Ovary (tissue), 9 donors: ENCODE measurements around the gene SKP1. TPM values are rescaled to one million over a fixed set of nuclear protein-coding genes. Genes with fewer than 3 reads are reported as not detected.
A peak's percentile ranks its signal among the peaks of the same experiment; 100 is the strongest.

Experiments
- DNase-seq, 5 donors: peaks; one replicate each; pipeline ENCODE4 v3.0.0-alpha.2; 2019 to 2020
- H3K27ac ChIP-seq, 2 donors: fragments of 200-600 bp; one replicate each; pipeline versions ENCODE4 v1.5.1 to v1.8.0; 2019 to 2022
- H3K27me3 ChIP-seq: fragments of 200-600 bp; one replicate; pipeline ENCODE4 v1.8.0; 2022
- H3K36me3 ChIP-seq: fragments of 200-600 bp; sonication (generic); one replicate; pipeline ENCODE4 v1.5.1; 2019
- H3K4me1 ChIP-seq: one replicate; pipeline ENCODE4 v1.8.1; 2013; ENCODE audit warnings: mild to moderate bottlenecking, moderate library complexity; ENCODE audit not compliant: insufficient read depth
- H3K4me3 ChIP-seq: fragments of 200-600 bp; sonication (generic); one replicate; pipeline ENCODE4 v1.5.1; 2017
- H3K9me3 ChIP-seq, 2 donors: fragments of 200-600 bp in 1 of 2; sonication (generic) in 1 of 2; one replicate each; pipeline versions ENCODE4 v1.5.1 to v1.8.1; 2013 to 2019; ENCODE audit warnings: mild to moderate bottlenecking in 1 of 2, moderate library complexity in 1 of 2
- EP300 ChIP-seq: sonication (generic); formaldehyde crosslinking; IDR thresholded peaks from one replicate; pipeline ENCODE4 v1.6.1; 2017; ENCODE audit warnings: antibody characterized with exemption
- POLR2A ChIP-seq: fragments of 450-650 bp; IDR thresholded peaks from one replicate; pipeline ENCODE4 v1.6.1; 2017; ENCODE audit warnings: antibody characterized with exemption, mild to moderate bottlenecking, moderate library complexity
- WGBS, 3 donors: extraction: QIAGEN DNeasy Blood & Tissue Kit in 1 of 3; methylation state at CpG; one replicate each; pipeline versions ENCODE4 v1.1.5 to v1.1.7; 2013 to 2017; 5-methylcytosine and 5-hydroxymethylcytosine counted together
- intact Hi-C, 4 donors: fragments of 100-400 bp; cut with DNase I; formaldehyde crosslinking; loops; one replicate each; pipeline versions ENCODE4 v1.11.0 to v1.15.1; 2022 to 2023
- polyA plus RNA-seq, 2 donors: library from polyadenylated mRNA; stranded (reverse); fragments of 200-250 nt in 1 of 2; fragments of 350-450 nt in 1 of 2; fragmentation: Illumina TruSeq in 1 of 2; extraction: RNeasy Lipid Tissue Mini Kit (QIAGEN cat#74804) in 1 of 2; gene quantifications; one replicate each; pipeline ENCODE4 v1.2.3, GENCODE V29; 2013 to 2014
- total RNA-seq, 7 donors: library from RNA; depleted of rRNA in 2 of 7; stranded (reverse); fragments of >200 nt in 2 of 7; fragmentation: NEBNext Ultra II Directional in 3 of 7; extraction: Animal tissue kit (Norgen Biotek cat#: 25700) in 3 of 7; gene quantifications; one replicate each; pipeline versions ENCODE4 v1.1.0 to v1.2.4, GENCODE V29; 2016 to 2023
- TF ChIP-seq, protein P1 (sequence below), 3 donors: fragments of 450-650 bp in 2 of 3; fragments of 200-600 bp in 1 of 3; IDR thresholded peaks; one replicate each; pipeline versions ENCODE4 v1.5.1 to v1.8.0; 2016 to 2022; ENCODE audit warnings: antibody characterized with exemption in 3 of 3, mild to moderate bottlenecking in 1 of 3
- donor health status: DM: no; HTN: no; CAD: no; lungs with moderate emphysema.
- donor health status: DM: no; HTN: no; CAD: no.
- donor health status: Bipolar disorder and iron deficiency.
- donor health status: DM: yes; HTN: yes; CAD: no.
- donor health status: DM: no; HTN: no; CAD: no.
- donor health status: DM: yes; HTN: yes; CAD: no.

The SKP1 gene
- total and polyA plus RNA-seq, 9 donors, result 263 to 1,077 (median 388) TPM

DNA sequence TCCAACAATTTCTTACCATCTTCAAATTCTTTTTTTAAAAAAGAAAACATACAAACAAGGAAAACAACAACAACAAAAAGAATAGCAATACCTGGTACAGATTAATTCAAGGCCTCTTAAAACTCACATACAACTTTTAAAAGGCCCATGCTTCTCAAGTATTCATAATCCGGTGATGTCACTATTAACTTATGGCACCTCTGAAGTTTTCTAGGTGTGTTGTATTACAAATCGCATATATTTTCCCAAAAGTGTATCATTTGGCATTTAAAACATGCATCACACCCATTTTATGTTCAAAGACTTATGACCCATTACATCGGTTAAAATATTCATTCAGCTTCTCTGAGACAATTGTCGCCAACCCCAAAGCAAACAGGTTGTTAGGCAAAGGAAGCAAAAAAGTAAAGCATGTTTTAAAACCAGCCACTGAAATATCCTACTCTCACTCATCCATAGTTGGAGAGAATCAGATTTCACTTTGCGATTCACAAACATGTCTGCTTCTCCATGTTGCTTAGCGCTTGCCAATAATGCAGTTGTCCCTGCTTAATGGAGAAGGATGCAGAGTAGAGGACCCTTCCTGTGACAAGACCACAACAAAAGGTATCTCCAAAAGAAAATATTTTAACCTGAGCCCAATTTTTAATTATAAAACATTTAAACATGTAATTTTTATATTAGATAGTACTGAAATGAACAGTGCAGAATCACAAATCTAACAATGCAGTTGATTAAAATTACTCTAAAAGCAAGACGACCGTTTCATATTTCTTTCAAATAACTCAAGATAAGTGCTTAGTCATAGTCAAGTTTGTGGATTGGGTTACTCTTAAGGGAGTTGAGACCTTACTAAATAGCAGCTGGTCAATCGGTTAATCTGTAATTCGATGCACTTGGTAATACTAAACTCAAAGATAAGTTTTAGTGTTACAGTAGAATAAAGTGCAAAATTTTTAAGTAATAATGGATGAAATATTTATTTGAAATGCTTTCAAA lies 1.6 kb downstream of the SKP1 start:
- H3K27ac ChIP-seq, result no peak overlapping the region
- WGBS, 3 donors, result 4 to 14% (median 9%) methylated on average over 10 of the region's 10 CpGs
- TF ChIP-seq, protein P1, sequence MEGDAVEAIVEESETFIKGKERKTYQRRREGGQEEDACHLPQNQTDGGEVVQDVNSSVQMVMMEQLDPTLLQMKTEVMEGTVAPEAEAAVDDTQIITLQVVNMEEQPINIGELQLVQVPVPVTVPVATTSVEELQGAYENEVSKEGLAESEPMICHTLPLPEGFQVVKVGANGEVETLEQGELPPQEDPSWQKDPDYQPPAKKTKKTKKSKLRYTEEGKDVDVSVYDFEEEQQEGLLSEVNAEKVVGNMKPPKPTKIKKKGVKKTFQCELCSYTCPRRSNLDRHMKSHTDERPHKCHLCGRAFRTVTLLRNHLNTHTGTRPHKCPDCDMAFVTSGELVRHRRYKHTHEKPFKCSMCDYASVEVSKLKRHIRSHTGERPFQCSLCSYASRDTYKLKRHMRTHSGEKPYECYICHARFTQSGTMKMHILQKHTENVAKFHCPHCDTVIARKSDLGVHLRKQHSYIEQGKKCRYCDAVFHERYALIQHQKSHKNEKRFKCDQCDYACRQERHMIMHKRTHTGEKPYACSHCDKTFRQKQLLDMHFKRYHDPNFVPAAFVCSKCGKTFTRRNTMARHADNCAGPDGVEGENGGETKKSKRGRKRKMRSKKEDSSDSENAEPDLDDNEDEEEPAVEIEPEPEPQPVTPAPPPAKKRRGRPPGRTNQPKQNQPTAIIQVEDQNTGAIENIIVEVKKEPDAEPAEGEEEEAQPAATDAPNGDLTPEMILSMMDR (IDR thresholded peaks at IDR 0.05), result no peak
- TF ChIP-seq POLR2A (no peak), EP300 (no peak)

DNA sequence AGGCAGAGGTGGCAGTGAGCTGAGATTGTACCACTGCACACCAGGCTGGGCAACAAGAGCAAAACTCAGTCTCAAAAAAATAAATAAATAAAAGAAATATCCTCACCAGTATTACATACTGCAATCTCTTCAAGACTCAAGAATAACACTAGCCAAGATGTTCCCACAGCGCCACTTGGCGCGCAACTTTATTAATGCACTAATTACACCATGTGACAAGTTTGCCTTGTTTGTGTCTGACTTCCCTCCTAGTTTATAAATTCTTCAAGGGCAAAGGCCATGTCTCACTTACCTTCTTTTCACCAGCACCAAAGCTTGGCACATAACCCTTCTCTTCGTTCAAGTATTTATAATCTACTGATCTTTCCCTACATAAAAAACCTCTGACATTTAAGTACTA lies 4.8 kb downstream of the SKP1 start:
- no peak for DNase-seq
- Histone ChIP-seq H3K27ac (no peak overlapping the region), H3K27me3 (no peaks in the 10 kb centered on the region), H3K9me3 (no peaks in the 10 kb centered on the region), H3K36me3 (no peaks in the 10 kb centered on the region), H3K4me3 (no peak overlapping the region), H3K4me1 (no peaks in the 10 kb centered on the region)
- 87 to 92% (median 91%) methylated on average over 4 of the region's 4 CpGs for whole genome bisulfite sequencing, 3 donors
- intact Hi-C loops, result loop anchor here in 1 of 4 donors (10.0 kb wide), 2 partner anchors 53 to 413 kb away; partner anchors contain the start of gene PPP2CA
- TF ChIP-seq, protein P1 (IDR thresholded peaks at IDR 0.05), result no peak
- TF ChIP-seq POLR2A (no peak), EP300 (no peak)

More for the DNA sequence above, 1.6 kb downstream of the SKP1 start:
- Histone ChIP-seq H3K4me1 (peaks cover 5% of the 10 kb centered on the region), H3K36me3 (no peaks in the 10 kb centered on the region), H3K9me3 (no peaks in the 10 kb centered on the region), H3K4me3 (peak overlapping the region; percentile 90), H3K27me3 (no peaks in the 10 kb centered on the region)
- intact Hi-C loops, result loop anchor here in 2 of 4 donors (5.0 to 10.0 kb wide), 3 partner anchors 50 to 410 kb away; partner anchors contain the start of gene PPP2CA (in 2 of the 2)
- DNase-seq, result no peak

DNA sequence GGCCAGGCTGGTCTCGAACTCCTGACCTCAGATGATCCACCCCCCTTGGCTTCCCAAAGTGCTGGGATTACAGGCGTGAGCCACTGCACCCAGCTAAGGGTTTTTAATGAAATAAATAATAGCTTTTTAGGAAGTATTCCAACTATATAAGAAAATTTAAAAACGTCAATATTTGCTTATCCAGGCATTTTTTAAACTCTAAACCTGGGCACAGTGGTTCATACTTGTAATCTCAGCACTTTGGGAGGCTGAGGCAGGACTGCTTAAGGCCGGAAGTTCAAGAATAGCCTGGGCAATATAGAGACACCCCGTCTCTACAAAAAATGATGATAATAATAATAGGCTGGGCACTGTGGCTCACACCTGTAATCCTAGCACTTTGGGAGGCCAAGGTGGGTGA lies 14.2 kb downstream of the SKP1 start:
- Histone ChIP-seq H3K4me1 (no peaks in the 10 kb centered on the region), H3K4me3 (no peak overlapping the region), H3K27me3 (no peaks in the 10 kb centered on the region), H3K27ac (no peak overlapping the region), H3K36me3 (no peaks in the 10 kb centered on the region), H3K9me3 (no peaks in the 10 kb centered on the region)
- no peak for DNase-seq
- WGBS, 3 donors, result 94 to 95% (median 94%) methylated on average over 5 of the region's 5 CpGs
- TF ChIP-seq, protein P1 (IDR thresholded peaks at IDR 0.05), result no peak
- TF ChIP-seq EP300, result no peak
- no peak for TF ChIP-seq POLR2A
- intact Hi-C loops, result no loop called here

DNA sequence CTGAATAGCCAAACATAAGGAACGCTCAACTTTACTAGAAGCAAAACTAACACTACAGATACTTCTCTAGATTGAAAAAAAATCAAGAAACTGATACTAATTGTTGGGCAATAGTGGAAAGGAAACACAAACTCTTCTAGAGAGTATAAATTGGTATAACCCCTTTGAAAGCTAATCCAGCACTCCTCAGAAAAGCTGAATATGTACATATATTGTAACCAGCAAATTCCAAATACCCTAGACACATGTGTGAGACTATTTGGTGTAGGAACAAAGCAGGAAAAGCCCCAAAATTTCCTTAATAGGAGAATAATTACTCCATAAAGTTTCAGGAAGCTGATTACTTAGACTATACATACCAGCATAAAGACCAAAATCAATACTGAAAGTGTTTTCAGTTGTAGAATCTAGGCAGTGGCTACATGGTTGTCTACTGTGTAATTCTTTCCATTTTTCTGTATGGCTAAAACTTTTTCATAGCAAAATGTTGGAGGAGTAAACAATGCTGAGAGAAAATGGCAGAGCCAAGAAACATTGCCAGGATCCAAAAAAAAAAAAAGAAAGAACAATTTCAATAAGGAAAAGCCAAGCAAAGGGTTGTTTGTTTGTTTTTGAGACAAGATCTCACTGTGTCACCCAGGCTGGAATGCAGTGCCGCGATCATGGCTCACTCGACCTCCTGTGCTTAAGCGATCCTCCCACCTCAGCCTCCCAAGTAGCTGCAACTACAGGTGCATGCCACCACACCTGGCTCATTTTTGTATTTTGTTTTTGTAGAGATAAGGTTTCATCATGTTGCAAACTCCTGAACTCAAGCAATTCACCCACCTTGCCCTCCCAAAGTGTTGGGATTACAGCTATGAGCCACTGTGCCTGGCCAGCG lies 15.0 kb downstream of the SKP1 start:
- Histone ChIP-seq H3K4me3 (no peak overlapping the region), H3K27ac (no peak overlapping the region), H3K4me1 (no peaks in the 10 kb centered on the region), H3K27me3 (no peaks in the 10 kb centered on the region), H3K9me3 (no peaks in the 10 kb centered on the region), H3K36me3 (no peaks in the 10 kb centered on the region)
- TF ChIP-seq POLR2A (no peak), EP300 (no peak)
- TF ChIP-seq, protein P1 (IDR thresholded peaks at IDR 0.05), result no peak
- whole genome bisulfite sequencing, 3 donors, result 96 to 98% (median 98%) methylated on average over 6 of the region's 6 CpGs
- DNase-seq, result no peak
- intact Hi-C loops, result no loop called here
